ENCODE results near the gene SEMA3C. TPM values are rescaled to one million over a fixed set of nuclear protein-coding genes. Genes with fewer than 3 reads are reported as not detected.

The SEMA3C gene
- polyA plus RNA-seq, 1 donor from 2014 or later = 386 TPM

DNA sequence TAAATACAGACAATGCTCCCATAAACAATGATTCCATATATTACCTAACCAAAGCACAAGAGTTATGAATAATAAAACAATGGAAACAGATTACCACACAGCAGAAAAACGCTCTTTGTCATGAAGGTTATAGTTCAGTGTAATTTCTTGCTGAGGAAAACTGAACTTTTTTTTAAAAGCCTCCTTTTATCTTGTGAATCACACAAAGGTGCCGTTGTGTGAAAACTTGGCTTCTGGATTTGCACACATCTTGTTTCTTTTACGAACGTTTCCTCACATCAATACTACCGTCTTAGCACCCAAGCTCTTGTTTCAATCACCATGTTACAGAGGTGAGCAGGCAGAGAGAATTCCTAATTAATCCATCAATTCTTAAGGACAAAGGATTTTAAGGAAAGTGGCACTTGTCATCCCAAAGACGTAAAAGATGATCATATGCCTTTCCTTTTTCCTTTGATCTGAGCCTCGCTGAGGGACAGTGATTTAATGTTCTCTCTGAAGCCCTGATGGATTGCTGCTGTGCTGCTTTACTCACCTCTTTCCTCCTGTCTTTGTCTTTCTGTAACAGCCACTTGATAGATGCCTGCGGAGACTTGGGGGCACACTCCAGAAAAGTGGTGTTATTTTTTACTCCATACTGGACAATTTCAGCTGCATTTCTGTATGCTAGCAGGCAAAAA lies 170.3 kb downstream of the SEMA3C start:
- Histone ChIP-seq H3K9me3 (ENCODE audit: low read length) (no peaks in the 10 kb centered on the region), H3K4me2 (ENCODE audit: low read length) (peak overlapping the region; percentile 45), H4K20me1 (ENCODE audit: insufficient read depth) (no peaks in the 10 kb centered on the region), H3K9ac (ENCODE audit: low read length) (peak overlapping the region; percentile 57), H2AFZ (ENCODE audit: low read depth, low read length) (peak overlapping the region; percentile 32), H3K4me3 (ENCODE audit: low read length) (peak overlapping the region; percentile 53), H3K27me3 (ENCODE audit: insufficient read depth, low read depth, low read length) (no peaks in the 10 kb centered on the region), H3K9me2 (ENCODE audit: insufficient read depth, low read length) (no peaks in the 10 kb centered on the region), H3K27ac (ENCODE audit: low read length) (peak overlapping the region; percentile 89), H3F3A (ENCODE audit: insufficient read depth, low read length, poor library complexity, severe bottlenecking) (peaks cover 31% of the 10 kb centered on the region), H3K79me2 (replicated peaks; ENCODE audit: insufficient read depth, low read length) (no peaks in the 10 kb centered on the region), H3K36me3 (ENCODE audit: insufficient read depth, low read length) (peaks cover 10% of the 10 kb centered on the region)
- no peak for TF ChIP-seq EZH2 (IDR thresholded peaks at IDR 0.05; ENCODE audit: borderline replicate concordance, insufficient read depth, low read length, poor library complexity, severe bottlenecking)
- no peak for TF ChIP-seq TAF1 (IDR thresholded peaks at IDR 0.05; ENCODE audit: low read depth)
- TF ChIP-seq, protein P1, sequence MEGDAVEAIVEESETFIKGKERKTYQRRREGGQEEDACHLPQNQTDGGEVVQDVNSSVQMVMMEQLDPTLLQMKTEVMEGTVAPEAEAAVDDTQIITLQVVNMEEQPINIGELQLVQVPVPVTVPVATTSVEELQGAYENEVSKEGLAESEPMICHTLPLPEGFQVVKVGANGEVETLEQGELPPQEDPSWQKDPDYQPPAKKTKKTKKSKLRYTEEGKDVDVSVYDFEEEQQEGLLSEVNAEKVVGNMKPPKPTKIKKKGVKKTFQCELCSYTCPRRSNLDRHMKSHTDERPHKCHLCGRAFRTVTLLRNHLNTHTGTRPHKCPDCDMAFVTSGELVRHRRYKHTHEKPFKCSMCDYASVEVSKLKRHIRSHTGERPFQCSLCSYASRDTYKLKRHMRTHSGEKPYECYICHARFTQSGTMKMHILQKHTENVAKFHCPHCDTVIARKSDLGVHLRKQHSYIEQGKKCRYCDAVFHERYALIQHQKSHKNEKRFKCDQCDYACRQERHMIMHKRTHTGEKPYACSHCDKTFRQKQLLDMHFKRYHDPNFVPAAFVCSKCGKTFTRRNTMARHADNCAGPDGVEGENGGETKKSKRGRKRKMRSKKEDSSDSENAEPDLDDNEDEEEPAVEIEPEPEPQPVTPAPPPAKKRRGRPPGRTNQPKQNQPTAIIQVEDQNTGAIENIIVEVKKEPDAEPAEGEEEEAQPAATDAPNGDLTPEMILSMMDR (IDR thresholded peaks at IDR 0.05; ENCODE audit: poor library complexity, severe bottlenecking) = no peak
- TF ChIP-seq, protein P2, sequence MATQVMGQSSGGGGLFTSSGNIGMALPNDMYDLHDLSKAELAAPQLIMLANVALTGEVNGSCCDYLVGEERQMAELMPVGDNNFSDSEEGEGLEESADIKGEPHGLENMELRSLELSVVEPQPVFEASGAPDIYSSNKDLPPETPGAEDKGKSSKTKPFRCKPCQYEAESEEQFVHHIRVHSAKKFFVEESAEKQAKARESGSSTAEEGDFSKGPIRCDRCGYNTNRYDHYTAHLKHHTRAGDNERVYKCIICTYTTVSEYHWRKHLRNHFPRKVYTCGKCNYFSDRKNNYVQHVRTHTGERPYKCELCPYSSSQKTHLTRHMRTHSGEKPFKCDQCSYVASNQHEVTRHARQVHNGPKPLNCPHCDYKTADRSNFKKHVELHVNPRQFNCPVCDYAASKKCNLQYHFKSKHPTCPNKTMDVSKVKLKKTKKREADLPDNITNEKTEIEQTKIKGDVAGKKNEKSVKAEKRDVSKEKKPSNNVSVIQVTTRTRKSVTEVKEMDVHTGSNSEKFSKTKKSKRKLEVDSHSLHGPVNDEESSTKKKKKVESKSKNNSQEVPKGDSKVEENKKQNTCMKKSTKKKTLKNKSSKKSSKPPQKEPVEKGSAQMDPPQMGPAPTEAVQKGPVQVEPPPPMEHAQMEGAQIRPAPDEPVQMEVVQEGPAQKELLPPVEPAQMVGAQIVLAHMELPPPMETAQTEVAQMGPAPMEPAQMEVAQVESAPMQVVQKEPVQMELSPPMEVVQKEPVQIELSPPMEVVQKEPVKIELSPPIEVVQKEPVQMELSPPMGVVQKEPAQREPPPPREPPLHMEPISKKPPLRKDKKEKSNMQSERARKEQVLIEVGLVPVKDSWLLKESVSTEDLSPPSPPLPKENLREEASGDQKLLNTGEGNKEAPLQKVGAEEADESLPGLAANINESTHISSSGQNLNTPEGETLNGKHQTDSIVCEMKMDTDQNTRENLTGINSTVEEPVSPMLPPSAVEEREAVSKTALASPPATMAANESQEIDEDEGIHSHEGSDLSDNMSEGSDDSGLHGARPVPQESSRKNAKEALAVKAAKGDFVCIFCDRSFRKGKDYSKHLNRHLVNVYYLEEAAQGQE (IDR thresholded peaks at IDR 0.05; ENCODE audit: borderline replicate concordance) = peak; percentile 98
- peak; percentile 39 for TF ChIP-seq RAD21 (conservative IDR thresholded peaks at IDR 0.05)
- TF ChIP-seq SMC3 (conservative IDR thresholded peaks at IDR 0.05; ENCODE audit: poor library complexity) = peak; percentile 29
- TF ChIP-seq MXI1 (conservative IDR thresholded peaks at IDR 0.05; ENCODE audit: poor library complexity, severe bottlenecking) = no peak
- TF ChIP-seq EP300 (conservative IDR thresholded peaks at IDR 0.05; ENCODE audit: poor library complexity, severe bottlenecking) = peak; percentile 91
- TF ChIP-seq POLR2AphosphoS5 (IDR thresholded peaks at IDR 0.05) = peak; percentile 82

DNA sequence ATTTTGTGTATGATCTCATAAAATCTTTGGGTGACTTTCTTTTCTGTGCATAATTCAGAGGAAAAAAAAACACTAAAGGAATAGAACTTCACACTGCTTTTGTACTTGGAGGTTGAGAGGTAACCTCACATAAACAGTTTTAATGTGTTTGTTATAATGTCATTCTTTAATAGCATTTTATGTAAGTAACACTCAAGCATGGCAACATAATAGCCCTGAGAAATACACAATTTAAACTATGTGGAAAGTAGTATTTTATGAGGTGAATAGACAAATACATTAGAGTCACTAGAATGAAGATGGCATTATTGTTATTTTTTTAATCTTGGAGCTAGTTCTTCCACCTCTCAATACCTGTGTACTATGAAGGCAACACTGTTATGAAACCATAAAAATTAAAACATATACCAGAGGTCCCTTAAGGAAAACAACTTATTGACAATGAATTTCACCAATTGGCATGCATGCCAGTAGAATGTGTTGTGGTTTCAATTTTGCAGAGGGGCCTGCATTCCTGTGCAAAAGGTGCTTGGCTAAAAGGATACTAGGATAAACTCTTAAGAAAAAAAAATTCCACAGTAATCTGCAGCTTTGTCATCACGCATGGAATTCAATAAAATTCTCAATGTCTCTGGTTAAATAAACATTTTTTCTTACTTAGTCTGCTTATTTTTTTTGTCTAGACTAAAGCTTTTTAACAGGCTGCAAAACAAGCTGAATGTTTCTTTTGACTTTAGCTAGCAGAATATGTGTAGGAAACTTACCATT lies 177.9 kb downstream of the SEMA3C start:
- Histone ChIP-seq H3K4me3 (ENCODE audit: low read length) (no peak overlapping the region), H3K27ac (ENCODE audit: low read length) (no peak overlapping the region), H3K36me3 (ENCODE audit: insufficient read depth, low read length) (peaks cover 10% of the 10 kb centered on the region), H3K27me3 (ENCODE audit: insufficient read depth, low read depth, low read length) (no peaks in the 10 kb centered on the region), H3K9ac (ENCODE audit: low read length) (no peak overlapping the region), H2AFZ (ENCODE audit: low read depth, low read length) (no peak overlapping the region), H3K4me2 (ENCODE audit: low read length) (no peak overlapping the region), H3K9me2 (ENCODE audit: insufficient read depth, low read length) (no peaks in the 10 kb centered on the region), H3K9me3 (ENCODE audit: low read length) (no peaks in the 10 kb centered on the region), H4K20me1 (ENCODE audit: insufficient read depth) (no peaks in the 10 kb centered on the region), H3K79me2 (replicated peaks; ENCODE audit: insufficient read depth, low read length) (no peaks in the 10 kb centered on the region), H3F3A (ENCODE audit: insufficient read depth, low read length, poor library complexity, severe bottlenecking) (peaks cover 9% of the 10 kb centered on the region)
- TF ChIP-seq, protein P2 (IDR thresholded peaks at IDR 0.05; ENCODE audit: borderline replicate concordance) = no peak
- no peak for TF ChIP-seq RAD21 (conservative IDR thresholded peaks at IDR 0.05)
- no peak for TF ChIP-seq EZH2 (IDR thresholded peaks at IDR 0.05; ENCODE audit: borderline replicate concordance, insufficient read depth, low read length, poor library complexity, severe bottlenecking)
- no peak for TF ChIP-seq POLR2AphosphoS5 (IDR thresholded peaks at IDR 0.05)
- TF ChIP-seq, protein P1 (IDR thresholded peaks at IDR 0.05; ENCODE audit: poor library complexity, severe bottlenecking) = no peak
- no peak for TF ChIP-seq MXI1 (conservative IDR thresholded peaks at IDR 0.05; ENCODE audit: poor library complexity, severe bottlenecking)
- TF ChIP-seq EP300 (conservative IDR thresholded peaks at IDR 0.05; ENCODE audit: poor library complexity, severe bottlenecking) = no peak
- no peak for TF ChIP-seq SMC3 (conservative IDR thresholded peaks at IDR 0.05; ENCODE audit: poor library complexity)
- no peak for TF ChIP-seq TAF1 (IDR thresholded peaks at IDR 0.05; ENCODE audit: low read depth)

Measured in neural cell (in vitro differentiated cells).